Neural progenitor cell (in vitro differentiated cells): ENCODE results near the gene SCN2B. TPM values are rescaled to one million over a fixed set of nuclear protein-coding genes. Genes with fewer than 3 reads are reported as not detected.

Experiments used
- DNase-seq: peaks from one replicate; pipeline ENCODE4 v3.0.0-alpha.2; 2016; ENCODE audit warnings: low spot score
- H2AFZ ChIP-seq: fragments of 200-600 bp; sonication (generic); replicated peaks from 2 replicates; pipeline ENCODE4 v1.6.1; 2016; ENCODE audit warnings: antibody characterized with exemption
- H3F3A ChIP-seq: fragments of 200-600 bp; sonication (generic); 2 replicates; pipeline ENCODE4 v1.6.1; 2016; ENCODE audit warnings: antibody characterized with exemption, low read depth
- H3K27ac ChIP-seq: fragments of 200-600 bp; sonication (generic); 2 replicates; pipeline ENCODE4 v1.5.1; 2016; ENCODE audit warnings: mild to moderate bottlenecking
- H3K27me3 ChIP-seq: fragments of 200-600 bp; sonication (generic); 2 replicates; pipeline ENCODE4 v1.6.1; 2016; ENCODE audit warnings: mild to moderate bottlenecking, moderate library complexity
- H3K36me3 ChIP-seq: fragments of 200-600 bp; sonication (generic); 2 replicates; pipeline ENCODE4 v1.5.1; 2016
- H3K4me1 ChIP-seq: fragments of 200-600 bp; sonication (generic); 2 replicates; pipeline ENCODE4 v1.6.1; 2016; ENCODE audit warnings: mixed run types
- H3K4me2 ChIP-seq: fragments of 200-600 bp; sonication (generic); 2 replicates; pipeline ENCODE4 v1.6.1; 2016
- H3K4me3 ChIP-seq: fragments of 200-600 bp; sonication (generic); 2 replicates; pipeline ENCODE4 v1.5.1; 2016
- H3K79me2 ChIP-seq: fragments of 200-600 bp; sonication (generic); 2 replicates; pipeline ENCODE4 v1.6.1; 2016; ENCODE audit warnings: low read depth
- H3K9ac ChIP-seq: fragments of 200-600 bp; sonication (generic); 2 replicates; pipeline ENCODE4 v1.6.1; 2016
- H3K9me3 ChIP-seq: fragments of 200-600 bp; sonication (generic); 2 replicates; pipeline ENCODE4 v1.5.1; 2016; ENCODE audit warnings: low read depth
- H4K20me1 ChIP-seq: fragments of 200-600 bp; sonication (generic); 2 replicates; pipeline ENCODE4 v1.6.1; 2016; ENCODE audit warnings: low read depth
- H3K27ac Mint-ChIP-seq: 3 replicates; pipeline ENCODE4 v1.8.0; 2021; ENCODE audit warnings: mixed read lengths
- H3K27me3 Mint-ChIP-seq: 2 replicates; pipeline ENCODE4 v1.8.0; 2022; ENCODE audit warnings: low read depth, mild to moderate bottlenecking, inconsistent platforms, moderate library complexity, mixed read lengths; ENCODE audit not compliant: insufficient read depth
- H3K36me3 Mint-ChIP-seq: 3 replicates; pipeline ENCODE4 v1.8.0; 2021; ENCODE audit warnings: mixed read lengths
- H3K4me1 Mint-ChIP-seq: 3 replicates; pipeline ENCODE4 v1.8.0; 2021; ENCODE audit warnings: mixed read lengths
- H3K4me3 Mint-ChIP-seq: 3 replicates; pipeline ENCODE4 v1.8.0; 2021; ENCODE audit warnings: mild to moderate bottlenecking, moderate library complexity, mixed read lengths
- H3K9me3 Mint-ChIP-seq: 3 replicates; pipeline ENCODE4 v1.8.0; 2020; ENCODE audit warnings: mixed read lengths
- EZH2 ChIP-seq: fragments of 200-600 bp; sonication (generic); IDR thresholded peaks from 2 replicates; pipeline ENCODE4 v1.6.1; 2017; ENCODE audit warnings: antibody characterized with exemption, mild to moderate bottlenecking, moderate library complexity
- EZH2phosphoT487 ChIP-seq: fragments of 200-600 bp; sonication (generic); IDR thresholded peaks from 2 replicates; pipeline ENCODE4 v1.6.1; 2017; ENCODE audit warnings: antibody characterized with exemption
- small RNA-seq: library from RNA; depleted of rRNA; stranded (forward); fragments of <200 nt; gene quantifications from one replicate; pipeline ENCODE3, GENCODE V24; 2015
- total RNA-seq: library from RNA; depleted of rRNA; stranded (reverse); fragments of >200 nt; gene quantifications from 2 replicates; pipeline ENCODE4 v1.2.3, GENCODE V29; 2015; ENCODE audit warnings: low replicate concordance
- TF ChIP-seq, protein P1 (sequence below): fragments of 200-600 bp; sonication (generic); IDR thresholded peaks from 2 replicates; pipeline ENCODE4 v1.5.1; 2017; ENCODE audit warnings: antibody characterized with exemption, mild to moderate bottlenecking

SCN2B gene
- total RNA-seq, 1 donor from 2014 or later: 0.15 TPM

- no peak overlapping the region for H2AFZ ChIP-seq
- DNase-seq: no peak
- no peaks in the 10 kb centered on the region for H3K4me1 ChIP-seq
- H3K4me2 ChIP-seq: no peak overlapping the region
- peaks cover 13% of the 10 kb centered on the region for H3K27me3 Mint-ChIP-seq
- TF ChIP-seq EZH2phosphoT487 (no peak), EZH2 (no peak)
- TF ChIP-seq, protein P1, sequence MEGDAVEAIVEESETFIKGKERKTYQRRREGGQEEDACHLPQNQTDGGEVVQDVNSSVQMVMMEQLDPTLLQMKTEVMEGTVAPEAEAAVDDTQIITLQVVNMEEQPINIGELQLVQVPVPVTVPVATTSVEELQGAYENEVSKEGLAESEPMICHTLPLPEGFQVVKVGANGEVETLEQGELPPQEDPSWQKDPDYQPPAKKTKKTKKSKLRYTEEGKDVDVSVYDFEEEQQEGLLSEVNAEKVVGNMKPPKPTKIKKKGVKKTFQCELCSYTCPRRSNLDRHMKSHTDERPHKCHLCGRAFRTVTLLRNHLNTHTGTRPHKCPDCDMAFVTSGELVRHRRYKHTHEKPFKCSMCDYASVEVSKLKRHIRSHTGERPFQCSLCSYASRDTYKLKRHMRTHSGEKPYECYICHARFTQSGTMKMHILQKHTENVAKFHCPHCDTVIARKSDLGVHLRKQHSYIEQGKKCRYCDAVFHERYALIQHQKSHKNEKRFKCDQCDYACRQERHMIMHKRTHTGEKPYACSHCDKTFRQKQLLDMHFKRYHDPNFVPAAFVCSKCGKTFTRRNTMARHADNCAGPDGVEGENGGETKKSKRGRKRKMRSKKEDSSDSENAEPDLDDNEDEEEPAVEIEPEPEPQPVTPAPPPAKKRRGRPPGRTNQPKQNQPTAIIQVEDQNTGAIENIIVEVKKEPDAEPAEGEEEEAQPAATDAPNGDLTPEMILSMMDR: no peak
- no peaks in the 10 kb centered on the region for H3K79me2 ChIP-seq
- no peak overlapping the region for H3K9ac ChIP-seq
- no peak overlapping the region for H3K4me3 Mint-ChIP-seq
- no peaks in the 10 kb centered on the region for H3K9me3 Mint-ChIP-seq
- H3K4me1 Mint-ChIP-seq: no peaks in the 10 kb centered on the region
- H3K27ac Mint-ChIP-seq: no peak overlapping the region
- H3K36me3 ChIP-seq: no peaks in the 10 kb centered on the region
- no peak overlapping the region for H3K27ac ChIP-seq
- no peaks in the 10 kb centered on the region for H3K36me3 Mint-ChIP-seq
- H3F3A ChIP-seq: no peaks in the 10 kb centered on the region
- no peak overlapping the region for H3K4me3 ChIP-seq
- H4K20me1 ChIP-seq: no peaks in the 10 kb centered on the region
- H3K9me3 ChIP-seq: no peaks in the 10 kb centered on the region
- no peaks in the 10 kb centered on the region for H3K27me3 ChIP-seq
Observed at GRCh38 chr11:118114266-118114665, 62.2 kb downstream of the SCN2B start.

GRCh38 chr11:118112711-118113430 lies 63.6 kb downstream of the SCN2B start:
- no peak overlapping the region for H3K27ac Mint-ChIP-seq
- H3K4me1 Mint-ChIP-seq: no peaks in the 10 kb centered on the region
- Histone ChIP-seq H3K4me3 (no peak overlapping the region), H3K27me3 (no peaks in the 10 kb centered on the region), H3K79me2 (no peaks in the 10 kb centered on the region), H3K27ac (no peak overlapping the region), H2AFZ (no peak overlapping the region), H4K20me1 (no peaks in the 10 kb centered on the region), H3K9ac (no peak overlapping the region), H3K9me3 (no peaks in the 10 kb centered on the region), H3K4me2 (no peak overlapping the region), H3F3A (no peaks in the 10 kb centered on the region), H3K4me1 (peaks cover 2% of the 10 kb centered on the region), H3K36me3 (no peaks in the 10 kb centered on the region)
- no peaks in the 10 kb centered on the region for H3K36me3 Mint-ChIP-seq
- peaks cover 15% of the 10 kb centered on the region for H3K27me3 Mint-ChIP-seq
- no peaks in the 10 kb centered on the region for H3K9me3 Mint-ChIP-seq
- no peak overlapping the region for H3K4me3 Mint-ChIP-seq
- TF ChIP-seq EZH2phosphoT487: no peak
- TF ChIP-seq, protein P1: no peak
- TF ChIP-seq EZH2: no peak
- DNase-seq: no peak

Small RNA genes lying within 50 kb of the gene (small RNA-seq; reads per million reads assigned to genes)
- not detected for gene HSPE1P18

Other genes starting within 250 kb of the SCN2B start
- gene TMPRSS13, start 247.2 kb downstream of the SCN2B start, total RNA-seq: 0.22 TPM in 1 of 2 replicates, not detected in the other
- 0.12 TPM in 1 of 2 replicates, not detected in the other for gene IL10RA, start 190.2 kb downstream of the SCN2B start, total RNA-seq
- not detected in 2 replicates for gene TMPRSS4, start 99.6 kb downstream of the SCN2B start, total RNA-seq
- not detected in 2 replicates for gene SMIM35, start 89.7 kb downstream of the SCN2B start, total RNA-seq
- 3.6 and 7.1 TPM in 2 replicates for gene SCN4B, start 23.8 kb downstream of the SCN2B start, total RNA-seq
- 0.09 TPM in 1 of 2 replicates, not detected in the other for gene JAML, start 48.4 kb upstream of the SCN2B start, total RNA-seq
- 1.1 and 5.7 TPM in 2 replicates for gene MPZL3, start 75.7 kb upstream of the SCN2B start, total RNA-seq
- gene MPZL2, start 87.7 kb upstream of the SCN2B start, total RNA-seq: 1.9 and 2.3 TPM in 2 replicates
- gene CD3E, start 128.1 kb upstream of the SCN2B start, total RNA-seq: not detected in 2 replicates
- gene CD3D, start 166.1 kb upstream of the SCN2B start, total RNA-seq: not detected in 2 replicates
- gene CD3G, start 167.7 kb upstream of the SCN2B start, total RNA-seq: not detected in 2 replicates
- 36.1 and 45.0 TPM in 2 replicates for gene UBE4A, start 183.0 kb upstream of the SCN2B start, total RNA-seq
- 42.6 and 113 TPM in 2 replicates for gene ATP5MG, start 225.0 kb upstream of the SCN2B start, total RNA-seq